ENCODE results near the gene EARS2.
"Not testable (repeated sequence)": the region's sequence is repeated elsewhere in the genome, so short reads cannot be mapped to it uniquely, and the experiment has no call there.

EARS2 gene

DNA sequence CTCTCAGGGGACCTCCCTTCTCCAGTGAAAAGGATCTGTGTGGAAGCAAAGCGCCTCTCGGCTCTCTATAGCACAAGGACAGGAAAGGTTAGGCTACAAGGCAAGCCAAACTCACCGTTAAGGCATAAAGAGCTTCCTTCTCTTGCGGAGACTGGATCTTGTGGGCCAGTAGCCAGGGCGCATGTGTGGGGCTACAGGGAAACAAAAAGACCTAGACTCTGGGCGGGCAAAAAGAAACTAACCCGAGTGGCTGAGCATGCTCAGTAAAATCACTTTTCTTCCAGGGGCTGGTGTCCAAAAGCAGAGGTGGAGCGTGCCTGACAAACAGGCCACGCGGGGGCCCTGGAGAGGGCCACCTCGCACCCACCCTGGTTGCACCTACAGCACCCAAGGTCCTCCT is 63.0 kb downstream of the EARS2 start:
- TF ChIP-seq, protein P1, sequence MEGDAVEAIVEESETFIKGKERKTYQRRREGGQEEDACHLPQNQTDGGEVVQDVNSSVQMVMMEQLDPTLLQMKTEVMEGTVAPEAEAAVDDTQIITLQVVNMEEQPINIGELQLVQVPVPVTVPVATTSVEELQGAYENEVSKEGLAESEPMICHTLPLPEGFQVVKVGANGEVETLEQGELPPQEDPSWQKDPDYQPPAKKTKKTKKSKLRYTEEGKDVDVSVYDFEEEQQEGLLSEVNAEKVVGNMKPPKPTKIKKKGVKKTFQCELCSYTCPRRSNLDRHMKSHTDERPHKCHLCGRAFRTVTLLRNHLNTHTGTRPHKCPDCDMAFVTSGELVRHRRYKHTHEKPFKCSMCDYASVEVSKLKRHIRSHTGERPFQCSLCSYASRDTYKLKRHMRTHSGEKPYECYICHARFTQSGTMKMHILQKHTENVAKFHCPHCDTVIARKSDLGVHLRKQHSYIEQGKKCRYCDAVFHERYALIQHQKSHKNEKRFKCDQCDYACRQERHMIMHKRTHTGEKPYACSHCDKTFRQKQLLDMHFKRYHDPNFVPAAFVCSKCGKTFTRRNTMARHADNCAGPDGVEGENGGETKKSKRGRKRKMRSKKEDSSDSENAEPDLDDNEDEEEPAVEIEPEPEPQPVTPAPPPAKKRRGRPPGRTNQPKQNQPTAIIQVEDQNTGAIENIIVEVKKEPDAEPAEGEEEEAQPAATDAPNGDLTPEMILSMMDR (conservative IDR thresholded peaks at IDR 0.05; ENCODE audit: low read length): no peak
- no peak overlapping the region for H3K4me3 ChIP-seq (ENCODE audit: low read length)
- no peak for DNase-seq (ENCODE audit: low read depth)

DNA sequence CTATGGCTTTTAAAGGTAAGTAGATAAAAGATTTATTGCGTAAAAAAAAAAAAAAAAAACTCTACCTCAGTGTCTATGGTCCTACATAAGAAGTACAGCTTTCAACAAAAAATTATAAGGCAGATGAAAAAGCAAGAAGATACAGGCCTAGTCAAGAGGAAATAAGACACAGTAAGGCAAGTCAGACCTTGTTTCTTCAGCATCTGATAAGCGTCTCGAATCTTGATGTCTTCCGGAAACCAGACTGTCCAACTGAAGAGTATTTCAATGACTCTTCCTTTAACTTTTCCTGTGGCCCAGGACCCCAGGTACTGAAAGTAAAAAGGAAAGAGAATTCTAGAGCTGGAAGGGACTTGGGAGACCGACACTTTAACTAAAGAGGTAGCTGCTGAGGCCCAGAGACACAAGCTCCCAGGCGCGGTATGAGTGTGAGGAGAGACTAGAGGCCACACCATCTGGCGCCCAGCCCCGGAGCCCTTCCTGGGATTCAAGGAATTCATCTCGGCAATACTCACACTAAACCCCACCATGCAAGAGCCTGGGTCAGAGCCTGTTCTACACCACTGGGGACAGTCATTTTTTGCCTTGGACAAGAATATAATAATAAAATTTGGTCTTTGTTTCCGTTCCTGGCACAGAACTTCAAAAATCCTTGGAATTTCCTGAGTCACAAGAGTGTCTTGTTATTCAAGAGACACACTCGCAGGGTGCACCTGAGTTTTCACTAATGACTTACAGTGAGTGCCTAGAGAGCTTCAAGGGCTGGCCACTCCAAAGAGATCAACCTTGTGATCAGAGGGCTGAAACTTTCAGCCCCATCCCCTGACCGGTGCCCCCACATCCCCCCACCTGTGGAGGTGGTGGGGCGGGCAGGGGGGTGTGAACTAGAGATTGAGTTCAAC is 65.4 kb downstream of the EARS2 start:
- H3K4me3 ChIP-seq (ENCODE audit: low read length): no peak overlapping the region
- peak; percentile 61 for DNase-seq (ENCODE audit: low read depth)
- TF ChIP-seq, protein P1 (conservative IDR thresholded peaks at IDR 0.05; ENCODE audit: low read length): no peak

DNA sequence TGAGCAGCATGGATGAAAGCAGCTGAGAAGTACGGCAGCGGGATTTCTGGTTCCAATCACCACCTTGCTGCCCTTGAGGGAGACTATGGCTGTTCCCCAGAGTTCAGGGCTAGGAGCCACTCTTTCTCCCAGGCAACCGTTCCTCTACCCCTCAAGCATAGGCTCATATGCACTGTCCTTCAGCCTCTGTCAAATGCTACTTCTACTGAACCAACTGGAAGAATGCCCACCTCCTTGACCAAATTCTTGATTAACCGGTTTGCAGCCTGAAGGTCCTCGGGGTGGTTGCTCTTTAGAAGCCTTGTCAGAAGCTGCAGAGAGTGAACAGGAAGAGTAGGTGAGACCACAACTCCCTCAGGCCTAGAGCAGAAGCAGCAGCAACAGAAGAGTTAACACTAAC is 70.7 kb downstream of the EARS2 start:
- no peak for DNase-seq (ENCODE audit: low read depth)
- H3K4me3 ChIP-seq (ENCODE audit: low read length): no peak overlapping the region
- TF ChIP-seq, protein P1 (conservative IDR thresholded peaks at IDR 0.05; ENCODE audit: low read length): no peak

DNA sequence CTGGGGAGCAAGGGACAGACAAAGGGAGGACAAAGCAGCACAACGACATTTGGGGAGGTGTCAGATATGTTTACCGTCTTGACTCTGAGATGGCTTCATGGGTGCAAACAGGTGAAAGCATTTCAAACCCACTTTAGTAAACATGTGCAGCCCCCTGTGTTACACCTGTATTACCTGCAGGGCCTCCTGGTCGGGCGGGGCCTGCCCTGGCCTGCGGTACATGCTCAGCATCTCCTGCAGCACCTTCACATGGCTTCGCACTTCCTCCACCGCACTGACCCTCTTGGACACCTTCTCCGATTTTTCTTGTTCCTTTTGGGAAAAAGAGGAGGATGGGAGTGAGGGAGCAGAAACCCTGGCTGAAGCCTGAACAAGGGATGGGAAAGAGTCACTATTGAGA is 71.3 kb downstream of the EARS2 start:
- DNase-seq (ENCODE audit: low read depth): no peak
- no peak overlapping the region for H3K4me3 ChIP-seq (ENCODE audit: low read length)
- TF ChIP-seq, protein P1 (conservative IDR thresholded peaks at IDR 0.05; ENCODE audit: low read length): no peak

DNA sequence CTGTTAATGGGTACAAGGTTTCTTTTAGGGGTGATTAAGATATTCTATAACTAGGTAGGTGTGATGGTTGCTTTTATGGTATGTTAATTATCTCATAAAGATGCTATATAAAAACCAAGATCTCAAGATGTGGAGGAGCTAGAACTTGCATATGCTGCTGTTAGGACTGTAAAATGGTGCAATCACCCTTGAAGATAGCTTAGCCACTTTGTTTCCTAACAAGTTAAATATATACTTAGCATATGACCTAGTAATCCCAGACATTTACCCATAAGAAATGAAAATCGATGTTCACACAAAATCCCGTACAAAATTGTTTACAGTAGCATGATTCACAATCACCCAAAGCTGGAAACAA is 71.9 kb downstream of the EARS2 start:
- TF ChIP-seq, protein P1 (conservative IDR thresholded peaks at IDR 0.05; ENCODE audit: low read length): no peak
- H3K4me3 ChIP-seq (ENCODE audit: low read length): no peak overlapping the region
- no peak for DNase-seq (ENCODE audit: low read depth)

DNA sequence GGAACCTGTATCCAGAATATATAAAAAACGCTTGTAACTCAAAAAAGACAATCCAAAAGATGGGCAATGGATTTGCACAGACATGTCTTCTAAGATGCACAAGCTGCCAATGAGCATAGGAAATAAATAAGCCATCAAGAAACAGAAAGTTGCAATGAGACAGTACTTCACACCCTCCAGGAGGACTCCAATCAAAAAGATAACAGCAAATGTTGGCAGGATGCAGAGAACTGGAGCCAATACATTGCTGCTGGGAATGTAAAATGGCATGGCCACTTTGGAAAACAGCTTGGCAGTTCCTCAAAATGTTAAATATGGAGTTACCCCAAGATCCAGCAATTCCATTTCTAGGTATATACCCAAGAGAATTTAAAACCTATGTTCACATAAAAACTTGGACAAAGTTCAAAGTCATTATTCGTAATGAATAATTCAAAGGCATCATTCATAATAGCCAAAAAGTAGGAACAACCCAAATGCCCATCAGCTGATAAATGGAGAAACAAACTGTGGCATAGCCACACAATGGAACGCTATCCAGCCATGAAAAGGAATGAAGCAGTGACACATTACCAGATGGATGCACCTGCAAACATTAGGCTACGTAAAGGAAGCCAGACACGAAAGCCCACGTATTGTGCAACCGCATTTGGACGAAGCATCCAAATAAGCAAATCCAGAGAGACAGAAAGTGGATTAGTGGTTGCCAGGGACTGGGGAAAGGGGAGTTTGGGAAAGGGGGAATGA is 72.5 kb downstream of the EARS2 start:
- TF ChIP-seq, protein P1 (conservative IDR thresholded peaks at IDR 0.05; ENCODE audit: low read length): no peak
- no peak overlapping the region for H3K4me3 ChIP-seq (ENCODE audit: low read length)
- no peak for DNase-seq (ENCODE audit: low read depth)

DNA sequence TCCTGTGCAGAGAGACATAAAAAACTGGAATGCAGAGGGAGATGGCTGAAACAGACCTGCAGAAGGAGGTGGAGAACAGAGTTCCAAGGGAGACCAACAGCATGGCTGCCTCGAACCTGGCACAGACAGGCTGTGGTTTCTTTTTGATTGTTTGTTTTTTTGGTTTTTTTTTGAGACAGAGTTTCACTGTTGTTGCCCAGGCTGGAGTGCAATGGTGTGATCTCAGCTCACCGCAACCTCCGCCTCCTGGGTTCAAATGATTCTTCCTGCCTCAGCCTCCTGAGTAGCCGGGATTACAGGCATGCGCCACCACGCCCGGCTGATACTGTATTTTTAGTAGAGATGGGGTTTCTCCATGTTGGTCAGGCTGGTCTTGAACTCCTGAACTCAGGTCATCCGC is 73.7 kb downstream of the EARS2 start:
- not testable (repeated sequence) for DNase-seq (ENCODE audit: low read depth)

More for the DNA sequence above, 73.7 kb downstream of the EARS2 start:
- H3K4me3 ChIP-seq (ENCODE audit: low read length): not testable (repeated sequence)

Data from AG10803 (cell line).